Measurements from ENCODE around the gene ARGLU1.

ARGLU1 gene

GRCh38 chr13:106541826-106542225, 26.1 kb downstream of the ARGLU1 start:
- no peak for DNase-seq (ENCODE audit: low spot score)

- DNase-seq (ENCODE audit: low spot score): no peak
These were observed 27.3 kb downstream of the ARGLU1 start for GRCh38 chr13:106540613-106541012.

GRCh38 chr13:106537521-106537920, 30.4 kb downstream of the ARGLU1 start:
- no peak for DNase-seq (ENCODE audit: low spot score)

DNA sequence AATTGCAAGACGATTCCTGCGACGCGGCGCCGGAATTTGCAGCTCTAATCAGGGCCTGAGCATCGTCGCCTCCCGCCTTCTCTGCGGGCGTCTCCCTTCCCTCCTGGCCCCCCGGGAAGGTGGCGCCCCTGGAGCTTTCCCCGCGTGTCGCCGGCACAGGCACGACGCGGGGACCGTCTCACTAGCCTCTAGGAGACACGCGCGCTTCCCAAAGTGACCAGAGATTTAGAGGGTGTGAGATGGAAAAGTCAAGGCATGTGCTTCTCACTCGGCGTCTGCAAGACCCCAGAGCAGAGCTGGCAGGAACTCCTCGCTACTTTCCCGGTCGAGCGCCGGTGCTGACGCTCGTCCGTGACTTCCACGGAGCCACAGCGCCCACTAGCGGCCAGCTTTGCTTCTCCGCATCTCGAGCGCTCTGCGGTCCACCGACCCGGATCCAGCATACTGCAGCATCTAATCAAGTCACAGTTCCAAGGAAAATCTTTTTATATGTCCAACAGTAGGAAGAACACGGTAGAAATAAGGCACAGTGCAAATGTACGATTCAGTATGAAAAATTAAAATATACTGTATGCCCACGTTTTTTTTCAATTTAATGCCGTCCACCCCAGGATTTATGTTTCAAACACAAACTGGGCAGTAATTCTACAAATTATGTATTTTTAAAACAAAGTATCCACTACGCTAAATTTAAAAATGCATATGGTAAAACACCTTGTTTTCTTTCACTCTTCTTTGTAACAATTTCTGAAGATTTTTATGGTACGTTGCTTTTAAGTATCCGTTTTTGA, 31.5 kb downstream of the ARGLU1 start:
- DNase-seq (ENCODE audit: low spot score): peak; percentile 87

DNA sequence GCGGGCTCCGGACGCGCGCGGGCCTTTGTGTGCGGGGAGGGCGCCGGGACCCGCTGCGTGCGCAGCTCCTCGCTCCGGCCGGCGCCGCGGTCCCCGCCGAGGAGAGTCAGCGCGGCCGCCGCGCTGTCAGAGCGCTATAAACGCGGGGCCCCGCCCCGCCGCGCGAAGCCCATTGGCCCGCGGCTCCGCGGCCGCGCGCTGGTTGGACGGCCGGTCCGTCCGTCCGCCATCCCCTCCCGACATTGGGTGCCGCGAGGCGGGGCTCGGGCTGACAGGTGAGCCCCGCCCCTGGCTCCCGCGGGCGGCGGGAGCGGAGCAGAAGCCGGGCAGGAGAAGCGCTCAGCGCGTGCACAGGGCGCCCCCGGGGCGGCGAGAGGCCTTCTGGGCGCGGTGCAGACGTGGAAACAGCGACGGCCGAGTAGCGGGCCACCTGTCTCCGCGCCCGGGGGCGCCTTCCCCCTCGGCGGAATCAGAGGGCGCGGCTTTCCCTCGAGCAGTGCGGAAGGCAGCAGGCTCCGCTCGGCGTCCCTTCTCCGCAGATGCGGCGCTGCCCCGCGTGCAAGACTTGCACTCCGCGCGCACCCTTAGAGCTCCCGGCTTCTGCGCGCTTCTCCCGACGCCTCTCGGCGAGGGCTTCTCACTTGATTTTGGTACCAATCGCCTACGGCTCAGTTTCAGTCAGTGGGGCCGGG, 32.2 kb downstream of the ARGLU1 start, which contains the start of gene EFNB2:
TSS of gene EFNB2 (minus strand) at position 111 of the 692 bp plus-strand sequence. CDS start 698 bp downstream, outside the sequence.
- DNase-seq (ENCODE audit: low spot score): peak; percentile 94

DNA sequence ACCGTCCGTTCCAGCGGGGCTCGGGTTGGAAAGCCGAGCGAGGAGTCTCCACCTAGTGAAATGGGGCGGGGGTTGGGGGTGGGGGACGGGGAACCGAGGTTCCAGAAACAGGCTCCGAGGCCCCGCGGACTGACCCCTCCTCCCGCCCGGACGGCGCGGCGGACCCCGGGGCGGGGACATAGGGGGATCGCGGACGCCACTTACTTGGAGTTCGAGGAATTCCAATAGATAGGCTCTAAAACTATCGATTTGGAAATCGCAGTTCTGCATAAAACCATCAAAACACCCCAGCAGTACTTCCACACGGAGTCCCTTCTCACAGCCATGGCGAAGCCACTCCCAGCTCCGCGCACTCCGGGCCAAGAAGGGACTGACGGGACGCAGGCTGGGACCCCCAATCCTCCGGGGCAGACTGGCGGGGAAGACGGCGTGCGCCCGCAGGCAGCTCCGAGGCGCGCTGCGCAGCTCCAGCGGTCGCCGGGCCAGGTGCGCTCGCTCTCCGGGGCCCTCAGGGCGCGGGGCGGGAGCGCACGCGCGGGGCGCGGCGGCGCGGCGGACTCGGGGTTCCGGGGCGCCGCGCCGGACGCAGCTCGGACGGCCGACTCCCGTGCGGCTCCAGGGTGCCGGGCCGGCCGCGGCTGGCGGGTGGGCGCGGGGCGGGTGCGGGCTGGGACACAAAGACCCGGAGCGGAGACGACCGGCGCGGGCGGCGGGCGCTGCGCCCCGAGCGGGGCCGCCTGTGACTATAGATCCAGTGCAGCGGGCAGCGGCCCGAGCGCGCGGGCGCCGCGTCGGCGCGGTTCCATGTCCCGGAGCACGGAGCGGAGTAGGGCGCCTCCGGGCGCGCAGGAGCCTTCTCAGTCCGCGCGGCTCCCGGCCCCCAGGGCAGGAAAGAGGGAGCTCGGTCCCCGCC, 33.0 kb downstream of the ARGLU1 start:
- no peak for DNase-seq (ENCODE audit: low spot score)

- peak; percentile 42 for DNase-seq (ENCODE audit: low spot score)
These were observed 33.8 kb downstream of the ARGLU1 start for GRCh38 chr13:106533943-106534638.

GRCh38 chr13:106533101-106533942, 34.6 kb downstream of the ARGLU1 start:
- DNase-seq (ENCODE audit: low spot score): peak; percentile 76

DNA sequence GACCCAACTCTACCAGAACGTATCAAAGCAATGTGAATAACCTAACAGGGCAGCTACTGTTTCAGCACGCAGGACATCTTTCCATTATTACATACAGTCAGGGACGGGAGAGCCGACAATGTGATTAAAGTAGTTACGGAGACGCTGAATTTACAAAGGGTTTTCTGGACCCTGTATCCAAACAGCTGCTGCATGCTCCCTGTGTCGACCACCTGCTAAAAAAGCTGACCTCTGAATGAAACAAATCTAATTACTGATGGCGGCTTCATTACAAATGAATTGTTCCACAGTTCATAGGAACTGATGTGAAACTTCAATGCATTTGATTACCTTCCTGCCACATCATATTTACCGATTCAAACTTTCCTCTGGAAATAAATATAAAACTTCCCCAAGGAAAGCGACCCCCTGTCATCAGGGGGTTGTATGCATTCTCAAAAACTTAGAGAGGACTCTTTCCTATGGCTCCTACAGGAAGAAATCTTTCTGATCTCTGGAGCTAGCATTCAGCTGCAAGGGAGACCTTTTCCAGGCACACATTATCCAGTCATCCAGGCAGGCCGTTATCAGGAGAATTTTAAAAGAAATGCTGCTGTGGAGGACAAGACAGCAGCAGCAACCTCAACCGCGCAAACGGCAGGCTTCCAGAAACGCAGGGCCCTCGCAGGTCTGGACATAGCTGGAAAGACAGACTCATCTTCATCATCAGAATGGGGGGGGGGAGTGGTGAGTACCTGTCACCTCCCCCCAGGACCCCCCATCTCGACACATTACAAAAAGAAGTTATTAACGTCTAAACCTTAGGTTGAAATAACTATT, 35.6 kb downstream of the ARGLU1 start:
- DNase-seq (ENCODE audit: low spot score): no peak

GRCh38 chr13:106530980-106531481, 36.9 kb downstream of the ARGLU1 start:
- DNase-seq (ENCODE audit: low spot score): no peak

- DNase-seq (ENCODE audit: low spot score): no peak
These were observed 37.6 kb downstream of the ARGLU1 start for GRCh38 chr13:106530171-106530851.

DNA sequence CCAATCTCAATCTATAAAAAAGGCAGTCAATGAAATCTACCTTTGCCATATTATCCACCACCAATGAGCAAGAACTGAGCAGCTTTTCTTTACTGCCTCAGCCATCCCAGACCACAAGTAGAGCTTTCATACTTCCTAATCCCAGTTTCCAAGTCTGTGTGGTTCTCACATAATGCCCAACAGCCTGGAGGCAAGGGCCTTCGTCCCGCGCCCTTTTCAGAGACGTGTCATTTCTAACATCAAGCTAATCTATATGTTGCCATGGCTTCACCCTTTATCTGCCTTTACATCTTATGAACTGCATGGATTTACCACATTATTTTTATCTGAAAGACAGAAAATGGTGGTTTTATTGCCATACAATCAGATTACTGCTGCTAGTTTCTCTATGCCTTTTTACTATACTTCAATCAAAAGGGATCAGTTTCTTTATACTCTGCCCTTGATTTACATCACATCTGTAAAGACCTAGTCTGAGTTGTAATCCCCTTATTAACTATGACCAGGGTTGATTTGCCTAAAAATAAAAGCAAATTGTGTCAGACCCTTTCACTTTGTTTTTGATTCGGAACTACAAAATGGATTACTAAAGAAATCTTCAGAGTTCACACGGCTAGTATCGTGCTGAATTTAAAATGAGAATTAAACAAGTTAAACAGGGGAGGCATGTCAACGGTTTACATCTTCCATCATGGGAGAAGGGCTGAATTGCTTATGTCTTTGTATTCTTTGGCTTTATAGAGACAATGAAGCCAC, 38.3 kb downstream of the ARGLU1 start:
- no peak for DNase-seq (ENCODE audit: low spot score)

GRCh38 chr13:106528718-106529414, 39.1 kb downstream of the ARGLU1 start:
- no peak for DNase-seq (ENCODE audit: low spot score)

DNA sequence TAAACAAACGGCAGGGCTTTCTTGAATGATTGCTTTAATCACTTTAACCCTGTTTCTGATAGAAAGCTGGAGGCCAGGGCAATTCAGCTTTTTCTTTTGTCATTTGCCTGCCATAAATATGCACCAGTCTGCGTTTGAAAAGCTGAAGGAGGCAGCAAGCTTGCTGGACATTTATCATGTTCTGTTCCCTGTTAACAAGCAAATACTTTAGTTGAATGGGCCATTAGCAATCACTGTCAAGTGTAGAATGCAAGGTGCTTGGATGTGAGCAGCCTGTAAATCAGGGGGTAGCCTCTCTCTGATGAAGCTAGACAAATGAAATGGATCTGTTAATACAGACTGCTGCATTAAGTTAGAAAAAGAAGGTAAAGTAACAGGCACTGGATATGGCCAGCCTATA, 40.1 kb downstream of the ARGLU1 start:
- no peak for DNase-seq (ENCODE audit: low spot score)

DNA sequence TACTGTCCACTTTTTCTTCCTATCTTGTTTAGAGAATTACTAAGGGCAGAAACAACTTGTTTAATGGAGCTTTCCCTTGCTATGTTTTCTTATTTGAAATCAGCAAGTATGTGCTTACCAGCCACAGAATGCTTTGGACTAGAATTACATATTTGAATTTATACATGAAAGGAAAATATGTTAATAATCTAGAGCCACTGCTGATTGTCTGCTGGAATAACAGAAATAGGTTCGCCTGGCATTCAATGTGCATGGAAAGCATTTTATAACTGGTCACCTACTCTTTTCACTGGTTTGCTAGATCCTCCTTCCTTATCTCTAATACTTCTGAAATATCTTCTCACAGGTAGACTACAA, 40.5 kb downstream of the ARGLU1 start:
- no peak for DNase-seq (ENCODE audit: low spot score)

- no peak for DNase-seq (ENCODE audit: low spot score)
These were observed 41.0 kb downstream of the ARGLU1 start for GRCh38 chr13:106526738-106527444.

DNA sequence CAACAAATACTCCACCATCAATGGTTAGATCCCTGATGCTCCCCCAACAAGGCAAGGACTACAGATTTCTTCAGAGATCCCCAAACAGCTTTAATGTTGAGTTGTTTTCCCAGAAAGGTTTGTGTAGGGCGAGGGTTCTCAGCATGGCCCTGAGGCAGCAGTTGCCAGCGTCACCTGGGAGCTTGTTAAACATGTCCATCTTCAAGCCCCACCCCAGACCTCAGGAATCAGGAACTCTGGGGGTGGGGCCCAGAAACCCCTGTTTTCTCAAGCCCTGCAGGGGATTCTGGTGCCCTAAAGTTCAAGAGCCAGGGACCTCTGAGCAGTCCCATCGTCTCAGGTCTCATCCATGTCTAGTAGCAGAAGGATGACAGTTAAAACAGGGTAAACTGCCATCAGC, 42.1 kb downstream of the ARGLU1 start:
- DNase-seq (ENCODE audit: low spot score): no peak
